ENCODE measurements around the gene MEGF10.

Gene MEGF10

DNA sequence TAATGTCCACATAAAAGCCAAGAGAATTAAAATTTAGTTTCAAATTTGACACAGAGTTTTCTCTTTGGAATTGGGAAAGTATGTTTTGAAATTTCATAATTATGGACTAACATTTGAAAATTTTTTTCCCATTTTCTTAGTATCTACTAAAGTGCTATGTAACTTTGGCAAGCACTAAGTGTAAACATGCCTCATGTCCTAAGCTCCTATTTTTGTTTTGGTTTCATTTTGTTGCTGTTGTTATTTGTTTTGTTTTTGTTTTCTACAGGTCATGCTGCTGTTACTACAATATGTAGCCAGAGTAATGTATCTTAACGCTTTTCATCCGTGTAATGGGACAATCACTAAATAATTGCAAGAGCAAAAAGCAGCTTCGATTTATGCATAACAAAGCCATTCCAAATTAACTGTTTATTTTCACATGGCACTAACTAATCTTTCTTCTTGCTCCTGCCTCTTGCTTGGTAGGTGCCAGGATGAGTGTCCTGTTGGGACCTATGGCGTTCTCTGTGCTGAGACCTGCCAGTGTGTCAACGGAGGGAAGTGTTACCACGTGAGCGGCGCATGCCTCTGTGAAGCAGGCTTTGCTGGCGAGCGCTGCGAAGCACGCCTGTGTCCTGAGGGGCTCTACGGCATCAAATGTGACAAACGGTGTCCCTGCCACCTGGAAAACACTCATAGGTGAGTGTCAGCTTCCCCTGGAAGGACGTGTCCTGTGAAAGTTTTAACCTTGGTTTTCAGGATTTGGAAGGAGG is 119.5 kb downstream of the MEGF10 start:
- Mint-ChIP-seq H3K4me1 (ENCODE audit: low read depth) (no peaks in the 10 kb centered on the region), H3K4me3 (no peak overlapping the region), H3K27ac (no peak overlapping the region), H3K36me3 (ENCODE audit: low read depth) (no peaks in the 10 kb centered on the region), H3K27me3 (no peaks in the 10 kb centered on the region), H3K9me3 (no peaks in the 10 kb centered on the region)
- intact Hi-C loops (cut with micrococcal nuclease) = no loop called here

DNA sequence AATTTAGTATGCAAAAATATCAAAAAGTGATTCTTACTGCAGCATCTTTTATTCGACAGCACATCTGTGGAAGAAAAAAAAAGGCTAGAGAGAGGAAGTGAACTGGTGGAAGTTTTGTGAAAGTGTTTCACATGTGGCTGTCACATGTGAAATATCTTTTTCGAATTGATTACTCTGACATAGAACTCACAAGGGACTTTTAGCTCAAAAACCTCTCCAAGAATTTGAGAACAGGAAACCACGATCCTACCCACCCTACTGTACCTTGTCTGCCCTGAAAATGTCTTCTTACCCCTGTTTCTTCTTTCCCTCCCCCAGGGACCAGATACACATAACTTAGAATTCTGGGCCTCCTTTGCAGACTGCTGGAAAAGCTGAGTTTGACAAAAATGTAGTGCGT is 120.4 kb downstream of the MEGF10 start:
- Mint-ChIP-seq H3K4me1 (ENCODE audit: low read depth) (no peaks in the 10 kb centered on the region), H3K36me3 (ENCODE audit: low read depth) (no peaks in the 10 kb centered on the region), H3K27ac (no peak overlapping the region), H3K9me3 (no peaks in the 10 kb centered on the region), H3K27me3 (no peaks in the 10 kb centered on the region), H3K4me3 (no peak overlapping the region)
- intact Hi-C loops (cut with micrococcal nuclease) = no loop called here

DNA sequence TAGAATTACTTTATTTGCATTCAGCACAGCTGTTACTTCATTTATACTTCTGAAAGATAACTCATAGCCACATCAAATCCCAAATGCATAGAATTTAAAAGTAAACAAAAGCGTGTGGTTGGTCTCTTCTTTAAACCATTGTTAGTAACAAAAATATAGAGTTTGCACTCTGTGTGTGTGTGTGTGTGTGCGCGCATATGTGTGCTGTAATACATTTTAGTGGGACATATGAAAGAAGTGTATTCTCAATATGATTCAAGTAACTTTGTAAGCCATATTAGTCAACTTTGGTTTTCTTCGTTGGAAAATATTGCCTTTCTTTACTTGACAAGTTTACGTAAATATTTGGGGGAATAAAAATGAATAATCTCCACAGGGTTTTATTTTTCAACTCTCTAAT is 120.8 kb downstream of the MEGF10 start:
- Mint-ChIP-seq H3K4me1 (ENCODE audit: low read depth) (no peaks in the 10 kb centered on the region), H3K27ac (no peak overlapping the region), H3K9me3 (no peaks in the 10 kb centered on the region), H3K4me3 (no peak overlapping the region), H3K36me3 (ENCODE audit: low read depth) (no peaks in the 10 kb centered on the region), H3K27me3 (no peaks in the 10 kb centered on the region)
- intact Hi-C loops (cut with micrococcal nuclease) = no loop called here

DNA sequence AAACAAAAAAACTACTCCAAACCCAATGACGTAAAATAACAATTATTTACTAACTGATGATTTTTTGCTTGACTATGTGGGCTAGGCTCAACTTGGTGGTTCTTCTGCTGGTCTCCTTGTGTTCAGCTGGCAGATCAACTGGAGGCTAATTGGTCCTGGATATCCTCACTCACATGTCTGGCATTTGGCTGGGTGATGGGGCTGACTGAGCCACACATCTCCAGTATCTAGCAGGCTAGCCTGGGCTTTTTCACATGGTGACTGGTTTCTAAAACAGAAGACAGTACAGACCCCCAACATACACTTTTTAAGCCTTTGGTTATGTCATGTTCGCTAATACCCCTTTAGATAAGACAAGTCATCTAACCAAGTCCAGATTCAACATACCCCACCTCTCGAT is 122.1 kb downstream of the MEGF10 start:
- Mint-ChIP-seq H3K27me3 (no peaks in the 10 kb centered on the region), H3K4me3 (no peak overlapping the region), H3K36me3 (ENCODE audit: low read depth) (no peaks in the 10 kb centered on the region), H3K9me3 (no peaks in the 10 kb centered on the region), H3K4me1 (ENCODE audit: low read depth) (no peaks in the 10 kb centered on the region), H3K27ac (no peak overlapping the region)
- intact Hi-C loops (cut with micrococcal nuclease) = no loop called here

DNA sequence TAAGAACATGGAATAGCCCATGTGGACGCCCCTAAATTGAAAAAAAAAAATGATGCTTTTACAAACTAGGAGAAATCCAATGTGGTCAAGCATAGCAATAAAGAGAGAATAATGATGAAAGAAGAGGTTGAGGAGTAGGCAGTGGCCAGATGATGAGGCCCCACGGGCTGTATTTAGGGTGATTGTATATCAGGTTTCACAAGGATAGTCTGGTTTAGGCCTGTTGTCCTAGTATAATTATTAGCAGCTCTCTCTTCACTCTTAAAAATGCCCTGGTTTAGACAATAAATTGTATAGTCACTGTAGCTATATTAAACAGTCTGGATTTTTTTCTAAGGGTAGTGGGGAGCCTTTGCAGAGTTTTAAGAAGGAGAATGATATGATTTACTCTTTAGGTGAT is 124.4 kb downstream of the MEGF10 start:
- no peaks in the 10 kb centered on the region for H3K4me1 Mint-ChIP-seq (ENCODE audit: low read depth)
- no peaks in the 10 kb centered on the region for H3K36me3 Mint-ChIP-seq (ENCODE audit: low read depth)
- no peaks in the 10 kb centered on the region for H3K9me3 Mint-ChIP-seq
- H3K4me3 Mint-ChIP-seq = no peak overlapping the region
- no peaks in the 10 kb centered on the region for H3K27me3 Mint-ChIP-seq
- intact Hi-C loops (cut with micrococcal nuclease) = no loop called here
- no peak overlapping the region for H3K27ac Mint-ChIP-seq

DNA sequence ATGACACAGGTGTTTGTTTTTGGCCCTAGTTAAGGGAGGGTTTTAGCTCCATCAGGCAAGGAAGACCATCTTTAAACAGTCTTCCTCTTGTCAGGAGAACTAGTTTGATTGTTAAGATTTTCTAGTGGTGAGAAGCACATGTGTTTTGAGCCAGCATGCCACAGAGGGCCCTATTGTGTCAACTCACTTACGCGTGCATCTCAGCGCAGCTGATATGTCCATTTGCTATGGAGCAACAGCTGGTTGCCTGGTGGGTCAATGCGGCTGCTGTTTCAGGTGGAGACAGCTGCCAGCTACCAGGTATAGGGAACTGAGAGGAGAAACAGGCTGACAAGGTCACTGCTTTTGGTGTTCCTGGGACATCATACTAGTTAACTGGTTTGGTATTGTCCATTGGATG is 126.3 kb downstream of the MEGF10 start:
- Mint-ChIP-seq H3K9me3 (no peaks in the 10 kb centered on the region), H3K27ac (no peak overlapping the region), H3K36me3 (ENCODE audit: low read depth) (no peaks in the 10 kb centered on the region), H3K4me3 (no peak overlapping the region), H3K27me3 (no peaks in the 10 kb centered on the region), H3K4me1 (ENCODE audit: low read depth) (no peaks in the 10 kb centered on the region)
- intact Hi-C loops (cut with micrococcal nuclease) = no loop called here

DNA sequence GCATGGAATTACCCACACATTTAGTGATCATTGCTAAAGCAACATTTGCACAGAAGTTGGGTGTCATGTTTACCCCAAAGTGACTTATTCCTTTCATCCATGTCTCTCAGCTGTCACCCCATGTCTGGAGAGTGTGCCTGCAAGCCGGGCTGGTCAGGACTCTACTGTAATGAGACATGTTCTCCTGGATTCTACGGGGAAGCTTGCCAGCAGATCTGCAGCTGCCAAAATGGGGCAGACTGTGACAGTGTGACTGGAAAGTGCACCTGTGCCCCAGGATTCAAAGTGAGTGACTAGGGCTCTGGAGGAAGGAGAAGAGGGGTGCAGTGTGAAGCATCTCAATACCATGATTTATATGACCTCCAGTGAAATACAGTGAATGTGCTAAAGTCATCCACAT is 126.9 kb downstream of the MEGF10 start:
- Mint-ChIP-seq H3K4me3 (no peak overlapping the region), H3K36me3 (ENCODE audit: low read depth) (no peaks in the 10 kb centered on the region)
- intact Hi-C loops (cut with micrococcal nuclease) = no loop called here

DNA sequence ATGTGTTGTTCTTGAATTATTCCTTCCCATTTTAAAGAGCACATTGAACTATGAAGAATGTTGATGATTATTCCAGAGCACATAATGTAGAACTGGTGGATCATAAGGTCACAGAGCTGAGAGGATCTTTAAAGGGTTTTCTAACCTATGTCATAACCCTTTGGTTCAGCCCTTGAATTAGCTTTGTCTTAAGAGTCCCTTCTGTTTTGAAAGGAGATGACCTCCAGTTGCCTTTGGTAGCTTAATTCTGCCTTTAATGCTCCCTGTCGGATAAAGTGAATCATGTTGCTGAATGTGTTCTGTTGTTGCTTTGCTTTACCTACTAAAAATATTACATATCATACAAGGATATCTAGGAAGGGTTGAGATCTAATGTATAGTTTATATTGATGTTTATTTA is 127.8 kb downstream of the MEGF10 start:
- H3K9me3 Mint-ChIP-seq = no peaks in the 10 kb centered on the region
- H3K36me3 Mint-ChIP-seq (ENCODE audit: low read depth) = no peaks in the 10 kb centered on the region
- no peak overlapping the region for H3K4me3 Mint-ChIP-seq
- intact Hi-C loops (cut with micrococcal nuclease) = no loop called here
- H3K27ac Mint-ChIP-seq = no peak overlapping the region
- H3K27me3 Mint-ChIP-seq = no peaks in the 10 kb centered on the region
- no peaks in the 10 kb centered on the region for H3K4me1 Mint-ChIP-seq (ENCODE audit: low read depth)

More for the DNA sequence above, 126.9 kb downstream of the MEGF10 start:
- Mint-ChIP-seq H3K9me3 (no peaks in the 10 kb centered on the region), H3K27me3 (no peaks in the 10 kb centered on the region), H3K4me1 (ENCODE audit: low read depth) (no peaks in the 10 kb centered on the region), H3K27ac (no peak overlapping the region)

DNA sequence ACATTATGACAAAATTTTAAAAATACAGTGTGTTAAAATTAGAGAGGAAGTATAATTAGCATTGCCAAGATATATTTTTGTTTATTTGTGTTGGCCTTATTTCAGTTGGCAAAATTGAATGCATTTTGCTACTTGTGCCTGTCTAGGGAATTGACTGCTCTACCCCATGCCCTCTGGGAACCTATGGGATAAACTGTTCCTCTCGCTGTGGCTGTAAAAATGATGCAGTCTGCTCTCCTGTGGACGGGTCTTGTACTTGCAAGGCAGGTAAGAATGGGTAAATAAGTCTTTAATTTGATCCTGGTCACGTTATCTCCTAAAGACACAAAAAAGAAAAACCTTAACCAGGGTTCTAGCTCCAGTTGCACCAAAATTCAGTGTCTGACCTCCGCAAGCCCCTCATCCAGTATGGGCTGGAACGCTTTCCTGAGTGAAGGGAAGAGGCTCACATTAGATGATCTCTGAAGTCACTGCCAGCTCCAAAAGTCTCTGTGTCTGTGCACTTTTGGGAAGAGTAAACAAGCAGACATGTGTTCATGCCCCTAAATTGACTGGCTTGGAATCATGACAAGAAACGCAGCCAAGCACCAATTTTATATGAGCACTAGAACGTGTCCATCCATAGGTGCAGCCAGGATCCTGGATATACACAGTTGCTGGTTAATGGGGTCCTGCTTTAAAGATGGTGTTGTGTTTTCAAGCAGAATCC is 128.5 kb downstream of the MEGF10 start:
- Mint-ChIP-seq H3K27me3 (no peaks in the 10 kb centered on the region), H3K4me1 (ENCODE audit: low read depth) (no peaks in the 10 kb centered on the region), H3K27ac (no peak overlapping the region), H3K9me3 (no peaks in the 10 kb centered on the region), H3K36me3 (ENCODE audit: low read depth) (no peaks in the 10 kb centered on the region), H3K4me3 (no peak overlapping the region)
- intact Hi-C loops (cut with micrococcal nuclease) = no loop called here

DNA sequence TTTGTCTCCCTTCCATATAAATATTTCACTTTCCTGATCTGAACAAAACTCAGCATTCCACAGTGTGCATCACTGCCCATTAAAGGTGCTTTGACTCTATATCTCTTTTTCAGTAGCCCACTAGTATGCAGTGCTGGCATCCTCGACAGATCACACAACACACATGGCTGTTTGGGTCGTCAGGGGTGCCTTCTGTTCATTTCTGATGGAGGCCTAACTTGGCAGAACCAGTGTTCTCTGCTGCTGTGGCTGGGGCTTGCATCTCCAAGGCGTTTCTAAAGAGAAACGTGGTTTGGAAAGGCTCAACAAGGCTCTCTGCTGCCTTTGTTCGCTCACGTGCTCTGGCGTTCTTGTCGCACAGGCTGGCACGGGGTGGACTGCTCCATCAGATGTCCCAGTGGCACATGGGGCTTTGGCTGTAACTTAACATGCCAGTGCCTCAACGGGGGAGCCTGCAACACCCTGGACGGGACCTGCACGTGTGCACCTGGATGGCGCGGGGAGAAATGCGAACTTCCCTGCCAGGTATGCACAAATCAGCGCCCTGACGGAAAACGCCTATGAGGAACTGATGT is 129.2 kb downstream of the MEGF10 start:
- no peaks in the 10 kb centered on the region for H3K27me3 Mint-ChIP-seq
- intact Hi-C loops (cut with micrococcal nuclease) = no loop called here
- no peaks in the 10 kb centered on the region for H3K4me1 Mint-ChIP-seq (ENCODE audit: low read depth)
- no peak overlapping the region for H3K27ac Mint-ChIP-seq
- H3K36me3 Mint-ChIP-seq (ENCODE audit: low read depth) = no peaks in the 10 kb centered on the region
- no peak overlapping the region for H3K4me3 Mint-ChIP-seq
- H3K9me3 Mint-ChIP-seq = no peaks in the 10 kb centered on the region

DNA sequence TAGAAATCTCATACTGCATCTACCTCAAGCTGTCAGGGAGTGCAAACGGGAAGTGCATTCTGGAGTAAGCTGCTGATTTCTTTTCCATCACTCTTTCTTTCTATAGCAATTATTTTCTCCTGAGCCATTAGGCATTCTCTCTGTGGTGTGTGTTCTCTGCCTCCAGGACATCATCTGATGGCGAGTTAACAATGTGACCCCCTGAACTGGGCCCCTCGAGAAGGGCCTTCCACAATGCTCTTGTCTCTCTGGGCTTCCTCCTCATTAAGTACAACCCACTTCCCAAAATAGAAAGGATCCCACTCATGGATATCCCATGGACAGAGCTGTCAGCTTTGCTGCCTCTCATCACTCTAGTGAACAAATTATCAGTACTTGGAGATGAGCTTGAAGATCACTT is 130.2 kb downstream of the MEGF10 start:
- intact Hi-C loops (cut with micrococcal nuclease) = no loop called here
- Mint-ChIP-seq H3K27me3 (no peaks in the 10 kb centered on the region), H3K36me3 (ENCODE audit: low read depth) (no peaks in the 10 kb centered on the region), H3K4me1 (ENCODE audit: low read depth) (no peaks in the 10 kb centered on the region), H3K4me3 (no peak overlapping the region), H3K9me3 (no peaks in the 10 kb centered on the region), H3K27ac (no peak overlapping the region)

DNA sequence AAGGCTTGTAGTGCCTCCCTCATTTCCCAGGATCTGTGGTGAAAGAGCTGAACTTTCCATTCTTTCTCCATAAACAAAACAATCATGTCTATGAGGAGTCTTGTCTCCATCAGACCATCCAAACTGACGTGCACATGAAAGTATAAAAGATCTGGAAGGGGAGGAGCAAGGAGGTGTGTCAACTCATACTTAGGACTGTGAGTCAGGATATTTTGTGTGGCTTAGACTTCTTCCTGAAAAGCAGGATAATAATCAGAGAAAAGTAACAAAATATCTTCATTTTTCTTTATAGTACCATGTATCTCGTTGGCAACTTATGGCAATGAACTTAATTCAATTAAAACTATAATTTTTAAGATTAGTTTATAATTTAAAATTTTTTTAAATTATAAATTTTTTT is 130.9 kb downstream of the MEGF10 start:
- intact Hi-C loops (cut with micrococcal nuclease) = no loop called here
- Mint-ChIP-seq H3K27me3 (no peaks in the 10 kb centered on the region), H3K4me1 (ENCODE audit: low read depth) (no peaks in the 10 kb centered on the region), H3K36me3 (ENCODE audit: low read depth) (no peaks in the 10 kb centered on the region), H3K9me3 (no peaks in the 10 kb centered on the region), H3K4me3 (no peak overlapping the region), H3K27ac (no peak overlapping the region)

DNA sequence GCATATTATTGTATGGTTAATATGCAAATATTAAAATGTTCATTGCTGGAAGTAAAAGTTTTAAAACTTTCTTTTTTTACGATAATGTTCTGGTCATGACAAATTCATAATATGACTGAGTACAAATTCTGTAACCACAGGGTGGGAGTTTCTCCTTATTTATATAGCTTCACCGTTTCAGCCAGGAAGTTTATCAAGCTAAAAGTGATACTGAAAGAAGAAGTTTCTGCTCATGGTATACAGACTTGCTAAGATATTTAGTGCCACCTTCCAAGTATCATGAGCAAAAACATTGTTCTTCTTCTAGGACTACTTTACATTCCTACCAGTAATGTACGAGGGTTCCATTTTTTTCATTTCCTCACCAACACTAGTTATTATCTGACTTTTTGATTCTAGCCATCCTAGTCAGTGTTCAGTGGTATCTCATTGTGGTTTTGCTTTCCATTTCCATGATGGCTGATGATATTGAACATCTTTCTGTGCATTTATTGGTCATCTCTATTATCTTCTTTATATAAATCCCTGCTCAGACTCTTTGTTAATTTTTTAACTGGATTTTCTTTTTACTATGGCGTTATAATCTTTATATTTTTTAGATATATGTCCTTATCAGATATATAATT is 132.7 kb downstream of the MEGF10 start:
- no peak overlapping the region for H3K4me3 Mint-ChIP-seq
- H3K9me3 Mint-ChIP-seq = no peaks in the 10 kb centered on the region
- intact Hi-C loops (cut with micrococcal nuclease) = no loop called here
- no peaks in the 10 kb centered on the region for H3K27me3 Mint-ChIP-seq
- H3K4me1 Mint-ChIP-seq (ENCODE audit: low read depth) = no peaks in the 10 kb centered on the region
- no peaks in the 10 kb centered on the region for H3K36me3 Mint-ChIP-seq (ENCODE audit: low read depth)
- no peak overlapping the region for H3K27ac Mint-ChIP-seq

DNA sequence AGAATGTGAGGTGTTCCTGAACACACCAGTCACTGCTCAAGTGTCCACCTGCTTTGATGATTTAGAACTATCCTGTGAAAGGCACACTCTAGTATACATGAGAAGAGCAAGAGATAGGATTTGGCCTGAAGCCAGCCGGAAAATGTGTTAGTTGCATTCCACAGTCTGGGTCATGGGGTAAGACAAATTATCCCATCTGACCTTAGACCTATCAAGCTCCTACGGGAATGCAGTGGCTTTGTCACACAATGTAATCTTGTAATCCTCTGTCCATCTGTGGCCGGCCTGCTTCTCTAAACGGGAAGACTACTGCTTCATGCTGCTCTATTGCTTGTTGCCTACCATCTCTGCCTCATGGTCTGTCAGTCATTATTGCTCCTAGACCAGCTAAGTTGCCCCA is 134.4 kb downstream of the MEGF10 start:
- no peaks in the 10 kb centered on the region for H3K9me3 Mint-ChIP-seq
- no peak overlapping the region for H3K4me3 Mint-ChIP-seq
- no peaks in the 10 kb centered on the region for H3K4me1 Mint-ChIP-seq (ENCODE audit: low read depth)
- intact Hi-C loops (cut with micrococcal nuclease) = no loop called here
- no peaks in the 10 kb centered on the region for H3K36me3 Mint-ChIP-seq (ENCODE audit: low read depth)
- no peak overlapping the region for H3K27ac Mint-ChIP-seq
- no peaks in the 10 kb centered on the region for H3K27me3 Mint-ChIP-seq
